Stimulated activated CD4-positive, alpha-beta T cell treated with anti-CD3 and anti-CD28 coated beads, Interleukin-4, amount 100 ng/mL, for 1 hour (primary cell): ENCODE results near the gene UNC5CL.

Source experiments
- DNase-seq: peaks from one replicate; pipeline ENCODE4 v3.0.0-alpha.2; 2020

The UNC5CL gene

DNA sequence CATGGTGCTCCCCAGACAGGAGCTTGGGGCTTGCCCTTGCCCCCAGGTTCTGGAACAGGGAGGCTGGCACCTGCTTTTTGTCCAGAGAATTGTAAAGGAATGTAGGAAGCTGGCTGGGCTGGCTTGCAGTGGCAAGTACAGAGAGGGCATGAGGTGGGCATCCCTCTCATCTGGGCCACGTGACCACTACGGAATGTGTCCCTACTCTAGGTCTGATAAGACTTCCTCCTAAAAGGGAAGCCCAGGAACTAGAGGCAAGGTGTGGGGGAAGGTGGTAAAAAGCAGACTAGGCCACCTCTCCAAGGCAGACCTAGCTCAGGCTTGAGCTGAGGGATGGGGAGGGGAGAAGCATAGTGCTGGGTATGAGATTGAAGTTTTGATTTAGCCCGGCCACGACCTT, 38.8 kb downstream of the UNC5CL start:
- DNase-seq: no peak

DNA sequence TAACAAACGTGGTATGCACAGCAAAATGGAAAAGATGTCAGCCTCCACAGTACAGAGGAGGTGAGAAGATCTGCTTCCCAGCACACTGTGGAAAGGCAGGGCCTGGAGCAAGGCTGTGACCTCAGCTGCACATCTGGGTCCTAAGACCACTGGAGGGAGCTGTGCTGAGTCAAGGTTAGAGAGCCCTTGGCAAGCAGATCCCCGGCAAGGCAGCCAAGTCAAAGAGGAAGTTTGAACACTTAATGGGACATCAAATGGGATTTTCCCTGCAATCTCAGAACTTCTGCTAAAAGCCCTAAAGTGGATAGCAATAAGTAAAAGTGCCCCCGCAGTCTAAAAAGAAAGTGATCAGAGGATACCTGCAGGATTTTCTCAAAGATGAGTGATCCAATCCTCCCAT, 39.5 kb downstream of the UNC5CL start:
- DNase-seq: no peak

- no peak for DNase-seq
Observed at GRCh38 chr6:40998661-40999060, 40.4 kb downstream of the UNC5CL start.

DNA sequence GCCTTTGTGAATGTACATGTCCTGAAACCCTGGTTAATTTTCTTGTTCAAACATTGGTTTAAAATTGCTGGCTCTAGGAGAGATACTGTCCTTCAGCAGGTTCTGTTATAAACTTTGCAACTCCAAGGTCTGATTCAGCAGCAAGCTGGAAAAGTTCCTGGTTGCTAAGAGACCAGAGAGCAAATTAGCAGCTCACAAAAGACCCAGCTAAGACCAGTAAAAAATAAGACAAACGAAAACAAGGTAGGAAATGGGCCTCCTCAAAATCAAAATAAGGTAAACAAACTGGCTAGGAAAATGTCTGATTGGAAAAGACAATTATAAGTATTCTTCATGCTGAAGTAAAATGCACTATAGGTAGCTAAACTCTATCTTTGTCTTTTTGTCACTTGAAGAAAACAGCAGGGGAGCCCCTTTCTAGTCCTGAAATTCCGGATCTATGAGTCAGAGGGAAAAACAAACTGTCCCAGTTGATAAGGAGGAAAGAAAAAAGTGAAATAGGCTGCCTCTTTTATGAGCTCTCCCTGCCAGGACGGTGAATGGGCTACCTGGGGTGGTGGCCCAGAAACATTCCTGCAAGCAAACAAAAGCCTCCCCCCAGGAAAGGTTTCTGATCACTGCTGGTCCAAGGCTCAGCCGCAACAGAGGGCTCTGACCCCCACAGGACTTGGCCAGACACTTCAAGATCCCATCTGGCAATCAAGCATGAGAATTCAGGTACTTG, 41.6 kb downstream of the UNC5CL start:
- DNase-seq: no peak

DNA sequence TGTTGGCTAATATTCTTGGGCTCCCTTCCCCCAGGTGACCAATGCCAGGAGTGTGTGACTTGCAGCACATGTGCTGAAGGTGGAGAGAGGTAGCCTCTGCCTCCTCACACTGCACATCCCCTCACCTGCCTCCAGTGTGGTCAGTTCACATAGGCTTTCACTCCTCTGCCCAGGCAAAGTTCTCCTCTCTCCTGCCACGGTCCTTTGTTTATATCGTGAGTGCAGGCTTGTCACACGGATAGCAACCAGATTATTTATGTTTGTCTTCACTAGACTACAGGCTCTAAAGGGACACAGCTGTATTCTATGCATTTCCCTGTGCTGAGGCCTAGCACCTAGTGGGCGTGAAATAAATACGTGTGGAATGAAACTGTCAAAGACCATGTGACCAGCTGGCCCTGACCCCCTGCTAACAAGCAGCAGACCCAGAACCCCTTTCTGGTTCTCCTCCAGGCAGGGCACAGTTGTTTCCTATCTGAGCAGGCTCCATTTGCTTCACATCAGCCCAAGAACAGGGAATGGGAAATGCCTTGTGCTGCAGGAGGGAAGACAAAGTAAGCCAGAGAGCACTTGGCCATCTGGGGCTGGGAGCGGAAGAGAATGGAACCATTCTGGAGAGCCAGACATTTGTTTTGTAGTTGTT, 42.3 kb downstream of the UNC5CL start:
- no peak for DNase-seq

GRCh38 chr6:40992746-40993145, 46.3 kb downstream of the UNC5CL start:
- DNase-seq: no peak

DNA sequence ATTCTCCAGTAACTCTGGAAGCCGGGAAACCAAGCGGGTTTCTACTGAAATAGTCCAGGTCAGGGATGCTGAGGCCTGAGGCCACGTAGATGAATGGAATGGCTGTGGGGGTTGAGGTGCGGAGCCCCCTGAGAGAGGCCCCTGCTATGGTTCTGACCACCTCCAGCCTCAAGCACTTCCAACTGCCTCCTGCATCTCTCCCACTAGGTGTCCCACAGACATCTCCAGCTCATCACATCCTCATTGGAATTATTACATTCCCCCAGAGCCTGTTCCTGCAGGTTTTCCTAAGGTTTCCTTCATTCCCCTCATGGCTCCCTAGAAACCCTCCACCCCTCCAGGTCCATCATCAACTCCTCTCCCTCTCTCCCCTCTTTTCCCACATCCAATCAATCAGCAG, 48.7 kb downstream of the UNC5CL start:
- DNase-seq: no peak

- no peak for DNase-seq
Observed at GRCh38 chr6:40989204-40990169, 49.5 kb downstream of the UNC5CL start.

- no peak for DNase-seq
Observed at GRCh38 chr6:40988634-40989033, 50.4 kb downstream of the UNC5CL start.

GRCh38 chr6:40986921-40987819, 51.9 kb downstream of the UNC5CL start:
- DNase-seq: no peak

- DNase-seq: no peak
Observed at GRCh38 chr6:40986364-40986763, 52.7 kb downstream of the UNC5CL start.

GRCh38 chr6:40983752-40984151, 55.3 kb downstream of the UNC5CL start:
- DNase-seq: no peak

- no peak for DNase-seq
Observed at GRCh38 chr6:40982917-40983316, 56.1 kb downstream of the UNC5CL start.

DNA sequence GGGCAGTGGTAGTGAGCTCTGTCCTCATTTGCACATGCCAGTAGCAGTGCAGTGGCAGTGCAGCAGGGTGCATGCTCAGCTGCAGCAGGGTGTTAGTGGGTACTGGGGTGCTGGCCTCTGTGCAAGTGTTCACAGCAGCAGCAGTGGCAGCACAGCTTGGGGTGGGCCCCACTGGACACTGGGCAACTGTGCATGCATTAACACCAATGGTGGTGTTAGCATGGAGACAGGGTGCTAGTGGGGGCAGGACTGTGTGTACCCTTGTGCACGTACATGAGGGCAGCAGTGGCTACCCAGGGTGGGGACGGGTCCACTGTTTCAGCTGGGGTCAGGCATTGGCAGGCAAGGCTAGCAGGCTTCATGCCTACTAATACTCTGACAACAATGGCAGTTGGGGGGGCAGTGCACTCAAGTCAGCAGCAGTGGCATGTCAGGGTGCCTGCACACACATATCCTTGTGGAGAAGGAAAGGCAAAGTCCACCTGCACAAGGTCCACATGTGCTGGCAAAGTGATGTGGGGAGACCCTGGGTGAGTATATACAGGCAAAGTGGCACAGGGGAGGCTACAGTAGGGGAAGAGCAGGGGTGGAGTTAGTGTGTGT, 60.2 kb downstream of the UNC5CL start:
- DNase-seq: no peak

- DNase-seq: no peak
Observed at GRCh38 chr6:40977695-40978094, 61.3 kb downstream of the UNC5CL start.

DNA sequence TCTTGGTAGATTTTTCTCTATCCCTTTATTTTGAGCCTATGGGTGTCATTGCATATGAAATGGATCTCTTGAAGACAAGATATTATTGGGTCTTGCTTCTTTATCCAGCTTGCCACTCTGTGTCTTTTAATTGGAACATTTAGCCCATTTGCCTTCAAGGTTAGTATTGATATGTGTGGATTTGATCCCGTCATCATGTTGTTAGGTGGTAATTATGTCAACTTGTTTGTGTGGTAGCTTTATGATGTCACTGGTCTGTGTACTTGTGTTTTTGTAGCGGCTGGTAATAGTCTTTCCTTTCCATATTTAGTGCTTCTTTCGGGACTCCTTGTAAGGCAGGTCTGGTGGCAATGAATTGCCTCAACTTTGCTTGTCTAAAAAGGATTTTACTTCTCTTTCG, 61.9 kb downstream of the UNC5CL start:
- DNase-seq: no peak
